Peyer's patch (tissue), 4 donors: ENCODE results near the gene LSMEM2. TPM values are rescaled to one million over a fixed set of nuclear protein-coding genes. Genes with fewer than 3 reads are reported as not detected.
"Not testable (repeated sequence)": the region's sequence is repeated elsewhere in the genome, so short reads cannot be mapped to it uniquely, and the experiment has no call there.

ENCODE experiments used
- DNase-seq, 3 donors: peaks; one replicate each; pipeline ENCODE4 v3.0.0-alpha.2; 2017 to 2019
- H3K27ac ChIP-seq, 4 donors: fragments of 200-600 bp; sonication (generic); one replicate each; pipeline ENCODE4 v1.5.1; 2016 to 2019
- H3K27me3 ChIP-seq, 2 donors: fragments of 200-600 bp; sonication (generic); one replicate each; pipeline ENCODE4 v1.5.1; 2019
- H3K36me3 ChIP-seq, 3 donors: fragments of 200-600 bp; sonication (generic); one replicate each; pipeline ENCODE4 v1.5.1; 2016 to 2019
- H3K4me1 ChIP-seq, 4 donors: fragments of 200-600 bp; sonication (generic); one replicate each; pipeline ENCODE4 v1.5.1; 2016 to 2019
- H3K4me3 ChIP-seq, 4 donors: fragments of 200-600 bp; sonication (generic); 1 replicate in 3 of 4; 2 replicates in 1 of 4; pipeline ENCODE4 v1.5.1; 2016 to 2019; ENCODE audit warnings: mild to moderate bottlenecking in 1 of 4
- H3K9me3 ChIP-seq, 4 donors: fragments of 200-600 bp; sonication (generic); one replicate each; pipeline ENCODE4 v1.5.1; 2016 to 2019; ENCODE audit warnings: mild to moderate bottlenecking in 1 of 4
- CTCF ChIP-seq, 6 experiments: fragments of 450-650 bp in 4 of 6; fragments of 200-600 bp in 2 of 6; sonication (generic) in 1 of 6; IDR thresholded peaks; one replicate each; pipeline ENCODE4 v1.5.1; 2017 to 2019; ENCODE audit warnings: antibody characterized with exemption in 6 of 6, mild to moderate bottlenecking in 3 of 6, moderate library complexity in 1 of 6
- POLR2A ChIP-seq, 2 donors: fragments of 450-650 bp; IDR thresholded peaks; one replicate each; pipeline ENCODE4 v1.5.1; 2017; ENCODE audit warnings: antibody characterized with exemption in 2 of 2, mild to moderate bottlenecking in 2 of 2, moderate library complexity in 2 of 2
- total RNA-seq, 4 donors: library from RNA; depleted of rRNA; stranded (reverse); fragments of >200 nt; gene quantifications; one replicate each; pipeline ENCODE4 v1.1.0, GENCODE V29; 2016

LSMEM2 gene
- total RNA-seq, 4 donors from 2014 or later = not detected

DNA sequence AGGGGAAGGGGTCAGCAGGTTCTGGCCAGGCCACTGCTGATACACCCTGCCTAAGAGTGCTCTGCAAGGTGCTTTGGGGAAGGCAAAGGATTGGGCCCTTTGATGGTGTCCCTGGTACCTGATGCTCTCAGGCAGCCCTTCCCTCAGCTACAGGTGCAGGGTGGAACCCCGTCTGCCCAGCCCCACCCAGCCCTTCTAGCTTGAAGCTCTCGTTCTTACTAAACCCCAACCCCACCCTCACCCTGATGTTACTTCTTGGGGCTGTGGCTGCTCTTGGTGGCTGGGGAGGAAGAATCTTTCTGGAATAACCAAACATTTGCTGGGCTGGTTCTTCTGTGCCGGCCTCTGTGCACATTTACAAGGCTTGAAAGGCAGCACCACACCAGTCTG lies 36.5 kb upstream of the LSMEM2 start:
- peak overlapping the region; percentile 66 to 95 (median 72) for H3K27ac ChIP-seq
- H3K4me1 ChIP-seq = peaks cover 7 to 91% (median 80%) of the 10 kb centered on the region in 4 donors
- H3K27me3 ChIP-seq = no peaks in the 10 kb centered on the region
- no peak for DNase-seq
- TF ChIP-seq CTCF (IDR thresholded peaks at IDR 0.05) = no peak
- no peak for TF ChIP-seq POLR2A (IDR thresholded peaks at IDR 0.05)
- H3K9me3 ChIP-seq = no peaks in the 10 kb centered on the region
- H3K4me3 ChIP-seq = peak overlapping the region in 2 of 4 donors; percentile 6 to 19
- H3K36me3 ChIP-seq = peaks cover 0 to 2% (median 0%) of the 10 kb centered on the region in 3 donors

- DNase-seq = peak in 2 of 3 donors; percentile 91
- peak overlapping the region in 1 of 4 donors; percentile 19 for H3K4me3 ChIP-seq
Measured at GRCh38 chr3:50242851-50243542, 35.9 kb upstream of the LSMEM2 start.

GRCh38 chr3:50243543-50243895 lies 35.4 kb upstream of the LSMEM2 start:
- Histone ChIP-seq H3K36me3 (peaks cover 0 to 2% (median 0%) of the 10 kb centered on the region in 3 donors), H3K4me1 (peaks cover 7 to 91% (median 78%) of the 10 kb centered on the region in 4 donors), H3K27ac (peak overlapping the region; percentile 66 to 95 (median 72)), H3K27me3 (no peaks in the 10 kb centered on the region), H3K9me3 (no peaks in the 10 kb centered on the region), H3K4me3 (peak overlapping the region in 1 of 4 donors; percentile 19)
- TF ChIP-seq POLR2A (IDR thresholded peaks at IDR 0.05) (no peak), CTCF (IDR thresholded peaks at IDR 0.05) (no peak)
- DNase-seq = no peak

More at GRCh38 chr3:50242851-50243542, 35.9 kb upstream of the LSMEM2 start:
- Histone ChIP-seq H3K36me3 (peaks cover 0 to 2% (median 0%) of the 10 kb centered on the region in 3 donors), H3K27me3 (no peaks in the 10 kb centered on the region), H3K9me3 (no peaks in the 10 kb centered on the region), H3K27ac (peak overlapping the region; percentile 66 to 95 (median 72)), H3K4me1 (peaks cover 7 to 91% (median 79%) of the 10 kb centered on the region in 4 donors)
- peak in 2 of 6 experiments; percentile 6 to 13 for TF ChIP-seq CTCF (IDR thresholded peaks at IDR 0.05)
- no peak for TF ChIP-seq POLR2A (IDR thresholded peaks at IDR 0.05)

GRCh38 chr3:50244813-50245212 lies 34.1 kb upstream of the LSMEM2 start:
- Histone ChIP-seq H3K27ac (peak overlapping the region; percentile 12 to 79 (median 54)), H3K4me1 (peaks cover 3 to 91% (median 70%) of the 10 kb centered on the region in 4 donors)
- not testable (repeated sequence) for H3K9me3 ChIP-seq, DNase-seq, H3K4me3 ChIP-seq, H3K36me3 ChIP-seq, H3K27me3 ChIP-seq

GRCh38 chr3:50245251-50245745 lies 33.6 kb upstream of the LSMEM2 start:
- TF ChIP-seq CTCF (IDR thresholded peaks at IDR 0.05) (no peak), POLR2A (IDR thresholded peaks at IDR 0.05) (no peak)
- H3K4me1 ChIP-seq = peaks cover 3 to 91% (median 70%) of the 10 kb centered on the region in 4 donors
- H3K27me3 ChIP-seq = no peaks in the 10 kb centered on the region
- no peak for DNase-seq
- H3K4me3 ChIP-seq = peak overlapping the region in 2 of 4 donors; percentile 34 to 53
- H3K9me3 ChIP-seq = no peaks in the 10 kb centered on the region
- no peaks in the 10 kb centered on the region for H3K36me3 ChIP-seq
- H3K27ac ChIP-seq = peak overlapping the region; percentile 73 to 86 (median 76)

- Histone ChIP-seq H3K4me1 (peaks cover 3 to 88% (median 64%) of the 10 kb centered on the region in 4 donors), H3K27me3 (no peaks in the 10 kb centered on the region), H3K27ac (peak overlapping the region; percentile 73 to 86 (median 76)), H3K9me3 (no peaks in the 10 kb centered on the region), H3K4me3 (peak overlapping the region; percentile 34 to 61 (median 44)), H3K36me3 (no peaks in the 10 kb centered on the region)
- TF ChIP-seq POLR2A (IDR thresholded peaks at IDR 0.05) (peak in 1 of 2 donors; percentile 37), CTCF (IDR thresholded peaks at IDR 0.05) (peak; percentile 97 to 99 (median 98))
- DNase-seq = peak; percentile 94 to 97 (median 97)
Measured at GRCh38 chr3:50245831-50246516, 32.9 kb upstream of the LSMEM2 start.
